ENCODE results near the gene TMC1. TPM values are rescaled to one million over a fixed set of nuclear protein-coding genes. Genes with fewer than 3 reads are reported as not detected.

TMC1 gene
- total and polyA plus RNA-seq, 10 of the 15 experiments (the other 5 are each of a cell fraction or from before 2014, with no cell fraction given) = 0.06 to 0.94 (median 0.40) TPM; not detected in 1

DNA sequence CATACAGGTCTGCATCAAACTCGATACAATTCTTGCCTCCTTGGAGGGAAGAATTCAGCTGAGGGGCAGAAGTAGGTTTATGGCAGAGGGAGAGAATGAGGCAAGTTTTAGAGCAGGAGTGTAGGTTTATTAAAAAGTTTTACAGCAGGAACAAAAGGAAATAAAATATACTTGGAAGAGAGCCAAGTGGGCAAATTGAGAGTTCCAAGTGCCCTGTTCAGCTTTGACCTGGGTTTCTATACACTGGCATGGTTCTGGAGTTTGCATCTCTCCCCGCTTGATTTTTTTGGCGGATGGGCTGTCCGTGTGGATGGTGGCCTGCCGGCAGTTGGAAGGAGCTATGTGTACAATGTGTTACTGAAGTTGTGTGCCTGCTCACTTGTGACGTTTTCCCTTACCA is 315.4 kb downstream of the TMC1 start:
- Histone ChIP-seq H2AFZ (ENCODE audit: control insufficient read depth, low read depth, low read length) (no peak overlapping the region), H3K79me2 (ENCODE audit: control insufficient read depth, insufficient read depth, low read length) (no peaks in the 10 kb centered on the region), H3K9ac (ENCODE audit: control insufficient read depth, insufficient read depth, low read length) (no peak overlapping the region), H3K9me3 (replicated peaks; ENCODE audit: control insufficient read depth, insufficient read depth, low read length) (no peaks in the 10 kb centered on the region), H3K4me2 (ENCODE audit: control insufficient read depth, insufficient read depth) (no peak overlapping the region), H3K4me1 (ENCODE audit: control insufficient read depth, insufficient read depth, low read length) (no peaks in the 10 kb centered on the region), H3K36me3 (ENCODE audit: control insufficient read depth in 2 of 2, insufficient read depth in 2 of 2, low read length in 1 of 2) (no peaks in the 10 kb centered on the region), H3K27me3 (replicated peaks in 1 of 2; ENCODE audit: control insufficient read depth in 2 of 2, insufficient read depth in 2 of 2, low read length in 1 of 2) (no peaks in the 10 kb centered on the region), H3K4me3 (no peak overlapping the region), H4K20me1 (ENCODE audit: control insufficient read depth, insufficient read depth) (no peaks in the 10 kb centered on the region), H3K27ac (ENCODE audit: control insufficient read depth, insufficient read depth) (no peak overlapping the region)
- SMC1A ChIA-PET (ENCODE audit: uncharacterized antibody, unreplicated experiment) = no interaction called here
- CTCF ChIA-PET = interaction anchor here (0.7 kb wide), 1 partner anchor 142 kb away, joined by 3 read pairs; no protein-coding TSS in a partner anchor
- RAD21 ChIA-PET (ENCODE audit: unreplicated experiment) = no interaction called here
- in situ Hi-C loops (cut with MboI) = no loop called here
- POLR2A ChIA-PET = no interaction called here
- intact Hi-C loops (cut with micrococcal nuclease; ENCODE audit: unreplicated experiment) = no loop called here
- DNase-seq (ENCODE audit: low read depth, low spot score) (no peak), ATAC-seq (no peak), FAIRE-seq (no peak)
- 64% methylated on average over 6 of the region's 6 CpGs for WGBS (ENCODE audit: insufficient coverage, insufficient replicate concordance, low lambda C conversion rate, missing lambda C conversion rate)
- BruUV-seq (replicated peaks) = no TSS peak
- no peak for TF ChIP-seq LARP7 (IDR thresholded peaks at IDR 0.05)
- no peak for TF ChIP-seq SMC3 (IDR thresholded peaks at IDR 0.05; ENCODE audit: borderline replicate concordance, low read length)
- no peak for TF ChIP-seq HDAC6 (IDR thresholded peaks at IDR 0.05; ENCODE audit: unreplicated experiment)
- no peak for TF ChIP-seq TCF7 (IDR thresholded peaks at IDR 0.05; ENCODE audit: borderline replicate concordance)
- no peak for TF ChIP-seq CREM (IDR thresholded peaks at IDR 0.05; ENCODE audit: low read depth)
- TF ChIP-seq, protein P1, sequence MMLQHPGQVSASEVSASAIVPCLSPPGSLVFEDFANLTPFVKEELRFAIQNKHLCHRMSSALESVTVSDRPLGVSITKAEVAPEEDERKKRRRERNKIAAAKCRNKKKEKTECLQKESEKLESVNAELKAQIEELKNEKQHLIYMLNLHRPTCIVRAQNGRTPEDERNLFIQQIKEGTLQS (IDR thresholded peaks at IDR 0.05; ENCODE audit: borderline replicate concordance, extremely low read depth, low read depth, low read length) = no peak
- TF ChIP-seq CREB1 (IDR thresholded peaks at IDR 0.05; ENCODE audit: low read depth) = no peak
- no peak for TF ChIP-seq TARDBP (IDR thresholded peaks at IDR 0.05; ENCODE audit: borderline replicate concordance)
- no peak for TF ChIP-seq TCF12 (IDR thresholded peaks at IDR 0.05; ENCODE audit: low read depth, low read length)
- no peak for TF ChIP-seq SIN3A (IDR thresholded peaks at IDR 0.05; ENCODE audit: low read depth, low read length)
- TF ChIP-seq POU2F2 (IDR thresholded peaks at IDR 0.05; ENCODE audit: borderline replicate concordance, low read depth, low read length) = no peak
- TF ChIP-seq STAT1 (conservative IDR thresholded peaks at IDR 0.05) = no peak
- TF ChIP-seq ZNF384 (IDR thresholded peaks at IDR 0.05; ENCODE audit: borderline replicate concordance, low read depth, low read length) = no peak
- TF ChIP-seq MEF2B (IDR thresholded peaks at IDR 0.05; ENCODE audit: partially characterized antibody, poor library complexity, severe bottlenecking) = no peak
- TF ChIP-seq RUNX3 (IDR thresholded peaks at IDR 0.05; ENCODE audit: low read length) = no peak
- no peak for TF ChIP-seq ZBED1 (IDR thresholded peaks at IDR 0.05; ENCODE audit: borderline replicate concordance)
- TF ChIP-seq BRCA1 (IDR thresholded peaks at IDR 0.05; ENCODE audit: low read depth, low read length) = no peak
- TF ChIP-seq NBN (IDR thresholded peaks at IDR 0.05) = no peak
- no peak for TF ChIP-seq NFYB (IDR thresholded peaks at IDR 0.05; ENCODE audit: insufficient read depth, low read depth, low read length)
- TF ChIP-seq GATAD2B (conservative IDR thresholded peaks at IDR 0.05; ENCODE audit: low read depth) = no peak

Measured in GM12878 (cell line).